Caco-2 (cell line): ENCODE measurements around the gene CHST4. TPM values are rescaled to one million over a fixed set of nuclear protein-coding genes. Genes with fewer than 3 reads are reported as not detected.

Source experiments
- BruUV-seq: library from RNA; stranded (reverse); fragments of 400-500 nt; replicated peaks from 2 replicates; lab custom pipeline; 2021; lab: Mats Ljungman, UMichigan
- CTCF ChIA-PET: fragments of 300-600 bp; sonication (Branson Sonifier 250); formaldehyde crosslinking; loops from one replicate; lab custom pipeline; 2022; ENCODE audit warnings: antibody characterized with exemption; lab: Charles Lee
- POLR2A ChIA-PET: fragments of 300-600 bp; sonication (Branson Sonifier 250); formaldehyde crosslinking; loops from one replicate; lab custom pipeline; 2022; ENCODE audit warnings: antibody characterized with exemption; lab: Charles Lee
- DNase-seq, 2 experiments: peaks; one replicate each; pipeline versions ENCODE4 v3.0.0 to v3.0.0-alpha.2; 2020 to 2022
- H3K27me3 ChIP-seq: replicated peaks from 2 replicates; pipeline ENCODE4 v1.6.0; 2011; ENCODE audit warnings: low read length; ENCODE audit not compliant: control insufficient read depth, insufficient read depth
- H3K36me3 ChIP-seq: 2 replicates; pipeline ENCODE4 v1.5.1; 2011; ENCODE audit warnings: low read length; ENCODE audit not compliant: control insufficient read depth, insufficient read depth
- H3K4me1 ChIP-seq: fragments of 250-450 bp; sonication (Bioruptor Pico); 2 replicates; pipeline ENCODE4 v1.5.1; 2020; ENCODE audit warnings: mild to moderate bottlenecking
- H3K4me3 ChIP-seq: 2 replicates; pipeline ENCODE4 v1.5.1; 2011; ENCODE audit warnings: low read depth, mild to moderate bottlenecking, control low read depth, low read length
- H3K9me3 ChIP-seq: fragments of 250-450 bp; sonication (Bioruptor Pico); 2 replicates; pipeline ENCODE4 v1.5.1; 2020; ENCODE audit warnings: mild to moderate bottlenecking, moderate library complexity
- H3K27ac Mint-ChIP-seq: one replicate; pipeline ENCODE4 v1.8.0; 2022; ENCODE audit warnings: mixed read lengths; ENCODE audit not compliant: unreplicated experiment
- H3K27me3 Mint-ChIP-seq: one replicate; pipeline ENCODE4 v1.8.0; 2022; ENCODE audit warnings: mixed read lengths; ENCODE audit not compliant: insufficient read depth, unreplicated experiment
- H3K36me3 Mint-ChIP-seq: one replicate; pipeline ENCODE4 v1.8.0; 2022; ENCODE audit warnings: mild to moderate bottlenecking, mixed read lengths; ENCODE audit not compliant: insufficient read depth, unreplicated experiment
- H3K4me1 Mint-ChIP-seq: one replicate; pipeline ENCODE4 v1.8.0; 2022; ENCODE audit warnings: low read depth, mixed read lengths; ENCODE audit not compliant: unreplicated experiment
- H3K4me3 Mint-ChIP-seq: one replicate; pipeline ENCODE4 v1.8.0; 2022; ENCODE audit warnings: mild to moderate bottlenecking, moderate library complexity, mixed read lengths; ENCODE audit not compliant: unreplicated experiment
- H3K9me3 Mint-ChIP-seq: one replicate; pipeline ENCODE4 v1.8.0; 2022; ENCODE audit warnings: mixed read lengths; ENCODE audit not compliant: unreplicated experiment
- intact Hi-C: fragments of 100-400 bp; cut with micrococcal nuclease; formaldehyde crosslinking; loops from one replicate; pipeline ENCODE4 v1.10.0; 2022; ENCODE audit not compliant: unreplicated experiment
- total RNA-seq: library from RNA; stranded (reverse); gene quantifications from 2 replicates; pipeline ENCODE4 v1.2.3, GENCODE V29; 2022
- TF ChIP-seq, protein P1 (sequence below), 2 experiments: fragments of 200-600 bp in 1 of 2; IDR thresholded peaks; 1 replicate in 1 of 2; 2 replicates in 1 of 2; pipeline versions ENCODE4 v1.5.1 to v1.8.0; 2011 to 2022; ENCODE audit warnings: antibody characterized with exemption in 1 of 2, control low read depth in 1 of 2, inconsistent platforms in 1 of 2, low read depth in 1 of 2, low read length in 1 of 2, mild to moderate bottlenecking in 1 of 2, moderate library complexity in 1 of 2; ENCODE audit not compliant: insufficient read depth in 1 of 2, severe bottlenecking in 1 of 2, unreplicated experiment in 1 of 2

The CHST4 gene
- total RNA-seq, 1 experiment from 2014 or later = not detected

DNA sequence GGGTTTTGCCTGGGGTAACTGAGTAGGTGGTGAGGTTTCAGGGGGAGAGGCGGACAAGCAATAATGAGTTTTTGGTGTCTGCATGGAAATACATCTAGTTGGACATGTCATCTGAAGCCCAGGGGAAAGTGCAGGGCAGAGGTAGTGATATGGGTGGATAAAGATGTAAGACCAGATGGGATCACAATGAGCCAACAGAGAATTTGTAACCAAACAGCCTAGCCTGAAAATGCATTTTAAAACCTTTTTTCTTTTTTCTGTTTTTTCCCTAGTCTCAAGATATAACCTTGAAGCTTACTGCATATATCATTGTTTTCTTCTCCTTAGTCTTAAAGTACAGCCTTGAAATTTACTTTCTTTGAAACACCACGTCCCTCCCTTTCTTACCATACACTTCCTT lies 33.4 kb upstream of the CHST4 start:
- POLR2A ChIA-PET = no interaction called here
- CTCF ChIA-PET = no interaction called here
- no peaks in the 10 kb centered on the region for H3K27me3 ChIP-seq
- intact Hi-C loops = no loop called here
- Mint-ChIP-seq H3K36me3 (no peaks in the 10 kb centered on the region), H3K4me3 (no peak overlapping the region), H3K27ac (no peak overlapping the region), H3K9me3 (no peaks in the 10 kb centered on the region), H3K27me3 (peaks cover 5% of the 10 kb centered on the region), H3K4me1 (no peaks in the 10 kb centered on the region)
- H3K4me1 ChIP-seq = no peaks in the 10 kb centered on the region
- no peaks in the 10 kb centered on the region for H3K36me3 ChIP-seq
- DNase-seq = no peak
- no TSS peak for BruUV-seq
- no peak overlapping the region for H3K4me3 ChIP-seq
- H3K9me3 ChIP-seq = no peaks in the 10 kb centered on the region
- TF ChIP-seq, protein P1, sequence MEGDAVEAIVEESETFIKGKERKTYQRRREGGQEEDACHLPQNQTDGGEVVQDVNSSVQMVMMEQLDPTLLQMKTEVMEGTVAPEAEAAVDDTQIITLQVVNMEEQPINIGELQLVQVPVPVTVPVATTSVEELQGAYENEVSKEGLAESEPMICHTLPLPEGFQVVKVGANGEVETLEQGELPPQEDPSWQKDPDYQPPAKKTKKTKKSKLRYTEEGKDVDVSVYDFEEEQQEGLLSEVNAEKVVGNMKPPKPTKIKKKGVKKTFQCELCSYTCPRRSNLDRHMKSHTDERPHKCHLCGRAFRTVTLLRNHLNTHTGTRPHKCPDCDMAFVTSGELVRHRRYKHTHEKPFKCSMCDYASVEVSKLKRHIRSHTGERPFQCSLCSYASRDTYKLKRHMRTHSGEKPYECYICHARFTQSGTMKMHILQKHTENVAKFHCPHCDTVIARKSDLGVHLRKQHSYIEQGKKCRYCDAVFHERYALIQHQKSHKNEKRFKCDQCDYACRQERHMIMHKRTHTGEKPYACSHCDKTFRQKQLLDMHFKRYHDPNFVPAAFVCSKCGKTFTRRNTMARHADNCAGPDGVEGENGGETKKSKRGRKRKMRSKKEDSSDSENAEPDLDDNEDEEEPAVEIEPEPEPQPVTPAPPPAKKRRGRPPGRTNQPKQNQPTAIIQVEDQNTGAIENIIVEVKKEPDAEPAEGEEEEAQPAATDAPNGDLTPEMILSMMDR (IDR thresholded peaks at IDR 0.05; ENCODE audit: insufficient read depth in 1 of 2, low read depth in 1 of 2, low read length in 1 of 2, severe bottlenecking in 1 of 2, unreplicated experiment in 1 of 2) = no peak

DNA sequence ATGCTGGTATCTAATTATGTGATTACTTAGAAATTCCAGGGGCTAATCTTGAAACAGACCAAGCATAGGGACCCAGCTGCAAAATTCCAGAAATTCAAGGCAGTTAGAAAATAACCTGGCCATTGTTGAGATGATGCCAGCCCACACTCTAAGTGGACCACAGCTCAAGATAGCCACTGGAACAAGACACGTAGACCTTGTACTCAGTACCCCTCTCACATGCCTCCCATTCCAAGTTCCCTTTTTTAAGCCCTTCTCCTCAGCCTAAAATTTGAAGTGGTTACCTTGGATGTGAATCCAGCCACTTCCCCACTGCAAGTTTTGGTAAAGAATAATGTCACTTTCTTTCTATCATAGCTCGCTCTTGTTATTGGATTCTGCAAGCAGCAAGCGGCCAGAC lies 33.0 kb upstream of the CHST4 start:
- Histone ChIP-seq H3K9me3 (no peaks in the 10 kb centered on the region), H3K4me1 (no peaks in the 10 kb centered on the region), H3K4me3 (no peak overlapping the region), H3K27me3 (no peaks in the 10 kb centered on the region), H3K36me3 (no peaks in the 10 kb centered on the region)
- BruUV-seq = no TSS peak
- H3K4me3 Mint-ChIP-seq = no peak overlapping the region
- TF ChIP-seq, protein P1 (IDR thresholded peaks at IDR 0.05; ENCODE audit: insufficient read depth in 1 of 2, low read depth in 1 of 2, low read length in 1 of 2, severe bottlenecking in 1 of 2, unreplicated experiment in 1 of 2) = no peak
- intact Hi-C loops = no loop called here
- no peaks in the 10 kb centered on the region for H3K4me1 Mint-ChIP-seq
- no peaks in the 10 kb centered on the region for H3K9me3 Mint-ChIP-seq
- no peaks in the 10 kb centered on the region for H3K36me3 Mint-ChIP-seq
- no peak for DNase-seq
- peaks cover 9% of the 10 kb centered on the region for H3K27me3 Mint-ChIP-seq
- ChIA-PET CTCF (interaction anchor here (1.5 kb wide), 1 partner anchor 118 kb away, joined by 3 read pairs; no protein-coding TSS in a partner anchor), POLR2A (no interaction called here)
- H3K27ac Mint-ChIP-seq = no peak overlapping the region

DNA sequence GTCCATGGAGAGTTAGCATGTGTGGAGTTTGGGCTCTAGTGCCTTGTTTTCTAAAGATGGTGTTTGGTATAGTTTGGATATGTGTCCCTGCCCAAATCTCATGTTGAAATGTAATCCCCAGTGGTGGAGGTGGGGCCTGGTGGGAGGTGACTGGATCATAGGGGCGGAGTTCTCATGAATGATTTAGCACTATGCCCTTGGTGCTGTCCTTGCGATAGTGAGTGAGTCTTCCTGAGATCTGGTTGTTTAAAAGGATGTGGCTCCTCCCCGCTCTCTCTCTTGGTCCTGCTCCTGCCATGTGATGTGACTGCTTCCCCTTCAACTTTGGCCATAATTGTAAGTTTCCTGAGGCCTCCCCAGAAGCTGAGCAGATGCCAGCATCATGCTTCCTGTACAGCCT lies 28.2 kb upstream of the CHST4 start:
- Mint-ChIP-seq H3K4me3 (no peak overlapping the region), H3K27ac (no peak overlapping the region), H3K9me3 (no peaks in the 10 kb centered on the region), H3K4me1 (no peaks in the 10 kb centered on the region), H3K27me3 (peaks cover 8% of the 10 kb centered on the region), H3K36me3 (no peaks in the 10 kb centered on the region)
- BruUV-seq = no TSS peak
- no peak overlapping the region for H3K4me3 ChIP-seq
- H3K4me1 ChIP-seq = no peaks in the 10 kb centered on the region
- H3K36me3 ChIP-seq = no peaks in the 10 kb centered on the region
- ChIA-PET CTCF (interaction anchor here (2.9 kb wide), 1 partner anchor 86 kb away, joined by 46 read pairs; no protein-coding TSS in a partner anchor), POLR2A (no interaction called here)
- DNase-seq = no peak
- H3K27me3 ChIP-seq = no peaks in the 10 kb centered on the region
- no peaks in the 10 kb centered on the region for H3K9me3 ChIP-seq
- TF ChIP-seq, protein P1 (IDR thresholded peaks at IDR 0.05; ENCODE audit: insufficient read depth in 1 of 2, low read depth in 1 of 2, low read length in 1 of 2, severe bottlenecking in 1 of 2, unreplicated experiment in 1 of 2) = no peak
- intact Hi-C loops = no loop called here
